ENCODE measurements around the gene UQCRHL. TPM values are rescaled to one million over a fixed set of nuclear protein-coding genes. Genes with fewer than 3 reads are reported as not detected.

Gene UQCRHL
- total RNA-seq, 4 donors from 2014 or later = 0.40 to 1.4 (median 0.85) TPM

DNA sequence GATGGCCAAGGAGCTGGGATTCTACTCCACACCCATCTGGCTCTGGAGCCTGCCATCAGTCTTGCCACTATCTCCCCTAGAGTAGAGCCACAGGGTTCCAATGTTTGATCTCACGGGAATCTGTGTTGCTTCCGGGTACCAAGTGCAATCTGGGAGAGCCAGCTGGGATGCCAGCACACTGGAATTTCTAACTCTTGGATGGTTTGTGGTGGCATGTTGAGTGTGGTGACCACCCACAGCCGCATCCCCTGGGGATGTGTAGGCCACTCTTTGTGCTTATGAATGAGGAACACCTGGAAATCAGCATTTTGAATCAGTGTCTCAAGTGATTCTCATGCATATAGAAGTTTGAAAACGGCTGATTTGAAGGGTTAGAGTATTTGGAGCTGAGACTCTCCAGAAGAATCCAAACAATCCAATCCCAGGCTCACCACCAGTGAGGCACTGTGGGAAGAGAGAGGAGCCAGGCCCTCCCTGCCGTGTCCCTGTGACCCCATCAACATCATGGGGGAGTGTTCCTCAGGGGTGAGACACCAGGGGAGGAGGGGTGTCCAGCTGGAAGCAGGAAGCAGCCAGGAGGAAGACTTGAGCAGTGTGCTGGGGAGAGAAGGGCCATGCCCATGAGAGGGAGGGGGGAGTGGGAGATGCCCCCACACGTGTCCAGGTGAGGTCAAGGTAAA, 35.5 kb downstream of the UQCRHL start:
- WGBS, 2 donors (ENCODE audit: low coverage in 1 of 2) = 61% methylated on average over 5 of the region's 6 CpGs; no CpG with 5 or more reads in 1 of the 2 donors
- Histone ChIP-seq H3K36me3 (peaks cover 0 to 92% of the 10 kb centered on the region in 2 donors), H3K27me3 (no peaks in the 10 kb centered on the region), H3K4me1 (no peaks in the 10 kb centered on the region), H3K27ac (no peak overlapping the region), H3K4me3 (no peak overlapping the region), H3K9me3 (no peaks in the 10 kb centered on the region)
- no peak for ATAC-seq
- TF ChIP-seq EP300 (IDR thresholded peaks at IDR 0.05) = no peak
- TF ChIP-seq POLR2A (IDR thresholded peaks at IDR 0.05) = no peak
- no peak for TF ChIP-seq POLR2AphosphoS5 (IDR thresholded peaks at IDR 0.05)
- TF ChIP-seq, protein P1, sequence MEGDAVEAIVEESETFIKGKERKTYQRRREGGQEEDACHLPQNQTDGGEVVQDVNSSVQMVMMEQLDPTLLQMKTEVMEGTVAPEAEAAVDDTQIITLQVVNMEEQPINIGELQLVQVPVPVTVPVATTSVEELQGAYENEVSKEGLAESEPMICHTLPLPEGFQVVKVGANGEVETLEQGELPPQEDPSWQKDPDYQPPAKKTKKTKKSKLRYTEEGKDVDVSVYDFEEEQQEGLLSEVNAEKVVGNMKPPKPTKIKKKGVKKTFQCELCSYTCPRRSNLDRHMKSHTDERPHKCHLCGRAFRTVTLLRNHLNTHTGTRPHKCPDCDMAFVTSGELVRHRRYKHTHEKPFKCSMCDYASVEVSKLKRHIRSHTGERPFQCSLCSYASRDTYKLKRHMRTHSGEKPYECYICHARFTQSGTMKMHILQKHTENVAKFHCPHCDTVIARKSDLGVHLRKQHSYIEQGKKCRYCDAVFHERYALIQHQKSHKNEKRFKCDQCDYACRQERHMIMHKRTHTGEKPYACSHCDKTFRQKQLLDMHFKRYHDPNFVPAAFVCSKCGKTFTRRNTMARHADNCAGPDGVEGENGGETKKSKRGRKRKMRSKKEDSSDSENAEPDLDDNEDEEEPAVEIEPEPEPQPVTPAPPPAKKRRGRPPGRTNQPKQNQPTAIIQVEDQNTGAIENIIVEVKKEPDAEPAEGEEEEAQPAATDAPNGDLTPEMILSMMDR (IDR thresholded peaks at IDR 0.05) = no peak

DNA sequence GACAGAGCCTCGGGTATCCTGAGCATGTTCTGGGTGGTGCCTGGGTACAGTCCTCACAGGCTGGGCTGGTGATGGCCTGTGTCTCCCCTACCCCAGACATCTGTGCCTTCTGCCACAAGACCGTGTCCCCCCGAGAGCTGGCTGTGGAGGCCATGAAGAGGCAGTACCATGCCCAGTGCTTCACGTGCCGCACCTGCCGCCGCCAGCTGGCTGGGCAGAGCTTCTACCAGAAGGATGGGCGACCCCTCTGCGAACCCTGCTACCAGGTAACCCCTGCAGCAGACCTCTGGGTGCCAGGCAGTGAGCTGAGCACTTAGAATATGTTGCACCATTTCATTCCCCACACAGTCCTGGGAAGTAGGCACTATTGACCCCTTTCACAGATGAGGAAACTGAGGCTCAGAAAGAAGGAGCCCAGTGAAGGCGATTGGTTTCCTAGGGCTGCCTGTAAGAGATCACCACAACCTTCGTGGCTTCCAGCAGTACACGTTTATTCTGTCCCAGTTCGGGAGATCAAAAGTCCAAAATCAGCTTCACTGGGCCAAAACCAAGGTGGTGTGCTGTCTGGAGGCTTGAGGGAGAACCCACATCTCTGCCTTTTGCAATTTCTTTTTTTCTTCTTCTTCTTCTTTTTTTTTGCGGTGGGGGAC, 37.0 kb downstream of the UQCRHL start:
- Histone ChIP-seq H3K4me1 (peaks cover 0 to under 1% (median 0%) of the 10 kb centered on the region in 3 donors), H3K4me3 (no peak overlapping the region), H3K27me3 (no peaks in the 10 kb centered on the region), H3K9me3 (no peaks in the 10 kb centered on the region), H3K36me3 (peaks cover 0 to 95% of the 10 kb centered on the region in 2 donors), H3K27ac (no peak overlapping the region)
- 83 to 92% methylated on average over 2 to 5 of the region's 14 CpGs for WGBS, 2 donors (ENCODE audit: low coverage in 1 of 2)
- no peak for ATAC-seq
- TF ChIP-seq POLR2A (IDR thresholded peaks at IDR 0.05) = no peak
- TF ChIP-seq EP300 (IDR thresholded peaks at IDR 0.05) = no peak
- TF ChIP-seq POLR2AphosphoS5 (IDR thresholded peaks at IDR 0.05) = no peak
- TF ChIP-seq, protein P1 (IDR thresholded peaks at IDR 0.05) = no peak

DNA sequence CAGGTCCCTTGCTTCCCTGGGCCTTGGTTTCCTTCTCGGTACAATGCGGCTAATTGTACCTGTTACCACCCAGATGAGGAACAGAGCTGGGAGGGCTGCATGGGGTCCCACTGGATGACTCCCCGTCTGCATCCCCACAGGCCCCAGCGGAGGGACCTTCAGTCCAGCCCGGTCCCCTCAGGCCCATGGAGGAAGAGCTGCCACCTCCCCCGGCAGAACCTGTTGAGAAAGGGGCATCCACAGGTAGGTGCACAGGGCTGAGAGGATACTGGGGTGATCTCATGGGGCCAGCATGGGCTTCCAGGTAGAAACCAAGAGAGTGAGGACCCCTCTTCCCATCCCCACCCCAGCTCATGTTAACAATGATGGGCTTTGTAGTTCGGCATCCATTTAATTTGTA, 39.1 kb downstream of the UQCRHL start:
- Histone ChIP-seq H3K27ac (no peak overlapping the region), H3K9me3 (no peaks in the 10 kb centered on the region), H3K4me3 (no peak overlapping the region), H3K4me1 (peaks cover 0 to 19% (median 0%) of the 10 kb centered on the region in 3 donors), H3K27me3 (no peaks in the 10 kb centered on the region), H3K36me3 (peaks cover 0 to 92% of the 10 kb centered on the region in 2 donors)
- ATAC-seq = no peak
- 100% methylated on average over 1 of the region's 7 CpGs for WGBS, 2 donors (ENCODE audit: low coverage in 1 of 2)
- TF ChIP-seq, protein P1 (IDR thresholded peaks at IDR 0.05) = no peak
- no peak for TF ChIP-seq POLR2A (IDR thresholded peaks at IDR 0.05)
- no peak for TF ChIP-seq EP300 (IDR thresholded peaks at IDR 0.05)
- no peak for TF ChIP-seq POLR2AphosphoS5 (IDR thresholded peaks at IDR 0.05)

DNA sequence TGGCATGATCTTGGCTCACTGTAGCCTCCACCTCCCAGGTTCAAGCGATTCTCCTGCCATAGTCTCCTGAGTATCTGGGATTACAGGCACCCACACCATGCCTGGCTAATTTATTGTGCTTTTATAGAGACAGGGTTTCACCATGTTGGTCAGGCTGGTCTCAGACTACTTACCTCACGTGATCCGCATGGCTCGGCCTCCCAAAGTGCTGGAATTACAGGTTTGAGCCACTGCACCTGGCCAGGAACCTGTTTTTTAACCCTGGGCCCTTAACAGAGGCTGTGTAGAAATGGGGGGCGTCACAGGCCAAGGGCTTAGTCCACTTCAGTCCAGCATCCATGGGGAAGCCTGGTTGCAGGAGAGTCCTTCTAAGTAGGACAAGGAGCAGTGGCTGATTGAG, 39.5 kb downstream of the UQCRHL start:
- Histone ChIP-seq H3K4me3 (no peak overlapping the region), H3K4me1 (peaks cover 0 to 19% (median 0%) of the 10 kb centered on the region in 3 donors), H3K27me3 (no peaks in the 10 kb centered on the region), H3K36me3 (peaks cover 0 to 88% of the 10 kb centered on the region in 2 donors), H3K27ac (no peak overlapping the region), H3K9me3 (no peaks in the 10 kb centered on the region)
- 92 to 100% methylated on average over 4 of the region's 5 CpGs for WGBS, 2 donors (ENCODE audit: low coverage in 1 of 2)
- TF ChIP-seq EP300 (IDR thresholded peaks at IDR 0.05) (no peak), POLR2AphosphoS5 (IDR thresholded peaks at IDR 0.05) (no peak), POLR2A (IDR thresholded peaks at IDR 0.05) (no peak)
- TF ChIP-seq, protein P1 (IDR thresholded peaks at IDR 0.05) = no peak
- no peak for ATAC-seq
